ENCODE measurements around the gene METTL26. TPM values are rescaled to one million over a fixed set of nuclear protein-coding genes. Genes with fewer than 3 reads are reported as not detected.

METTL26 gene
- total RNA-seq, 1 experiment from 2014 or later = 115 TPM

DNA sequence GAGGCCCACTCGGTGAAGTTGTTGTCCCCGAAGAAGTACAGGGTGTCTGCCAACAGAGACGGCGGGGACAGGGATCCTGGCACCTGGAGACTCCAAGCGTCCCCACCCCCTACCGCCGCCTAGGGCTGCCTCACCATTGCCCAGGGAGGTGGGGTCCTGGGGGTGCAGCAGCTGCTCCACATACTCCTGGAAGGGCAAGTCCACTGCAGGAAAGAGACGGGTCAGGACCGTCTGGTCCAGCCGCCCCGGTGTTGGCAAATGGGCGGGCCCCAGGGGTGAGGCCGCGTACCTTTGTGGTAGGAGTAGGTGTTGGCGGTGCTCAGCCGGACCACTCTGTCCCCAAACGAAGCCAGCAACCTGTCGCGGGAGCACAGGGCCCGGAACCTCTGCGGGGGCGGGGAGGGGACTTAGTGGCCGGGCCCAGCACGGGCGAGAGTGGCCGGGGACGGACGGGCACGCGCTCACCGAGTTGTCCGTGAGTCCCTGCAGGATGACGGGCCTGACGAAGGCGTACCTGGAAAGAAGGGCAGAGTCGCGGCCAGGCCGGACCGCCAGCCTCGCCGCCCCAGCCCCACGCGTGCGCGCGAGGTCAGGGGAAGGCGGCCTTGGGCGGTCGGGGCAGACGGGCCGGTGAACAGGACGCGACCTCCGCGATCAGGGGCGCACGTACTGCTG lies 47.4 kb upstream of the METTL26 start (continued):
- no peak for TF ChIP-seq GRHL2 (CRISPR knock-in tag; IDR thresholded peaks at IDR 0.05; ENCODE audit: insufficient replicate concordance, severe bottlenecking)
- TF ChIP-seq SP1 (CRISPR knock-in tag; conservative IDR thresholded peaks at IDR 0.05) = no peak
- TF ChIP-seq, protein P1, sequence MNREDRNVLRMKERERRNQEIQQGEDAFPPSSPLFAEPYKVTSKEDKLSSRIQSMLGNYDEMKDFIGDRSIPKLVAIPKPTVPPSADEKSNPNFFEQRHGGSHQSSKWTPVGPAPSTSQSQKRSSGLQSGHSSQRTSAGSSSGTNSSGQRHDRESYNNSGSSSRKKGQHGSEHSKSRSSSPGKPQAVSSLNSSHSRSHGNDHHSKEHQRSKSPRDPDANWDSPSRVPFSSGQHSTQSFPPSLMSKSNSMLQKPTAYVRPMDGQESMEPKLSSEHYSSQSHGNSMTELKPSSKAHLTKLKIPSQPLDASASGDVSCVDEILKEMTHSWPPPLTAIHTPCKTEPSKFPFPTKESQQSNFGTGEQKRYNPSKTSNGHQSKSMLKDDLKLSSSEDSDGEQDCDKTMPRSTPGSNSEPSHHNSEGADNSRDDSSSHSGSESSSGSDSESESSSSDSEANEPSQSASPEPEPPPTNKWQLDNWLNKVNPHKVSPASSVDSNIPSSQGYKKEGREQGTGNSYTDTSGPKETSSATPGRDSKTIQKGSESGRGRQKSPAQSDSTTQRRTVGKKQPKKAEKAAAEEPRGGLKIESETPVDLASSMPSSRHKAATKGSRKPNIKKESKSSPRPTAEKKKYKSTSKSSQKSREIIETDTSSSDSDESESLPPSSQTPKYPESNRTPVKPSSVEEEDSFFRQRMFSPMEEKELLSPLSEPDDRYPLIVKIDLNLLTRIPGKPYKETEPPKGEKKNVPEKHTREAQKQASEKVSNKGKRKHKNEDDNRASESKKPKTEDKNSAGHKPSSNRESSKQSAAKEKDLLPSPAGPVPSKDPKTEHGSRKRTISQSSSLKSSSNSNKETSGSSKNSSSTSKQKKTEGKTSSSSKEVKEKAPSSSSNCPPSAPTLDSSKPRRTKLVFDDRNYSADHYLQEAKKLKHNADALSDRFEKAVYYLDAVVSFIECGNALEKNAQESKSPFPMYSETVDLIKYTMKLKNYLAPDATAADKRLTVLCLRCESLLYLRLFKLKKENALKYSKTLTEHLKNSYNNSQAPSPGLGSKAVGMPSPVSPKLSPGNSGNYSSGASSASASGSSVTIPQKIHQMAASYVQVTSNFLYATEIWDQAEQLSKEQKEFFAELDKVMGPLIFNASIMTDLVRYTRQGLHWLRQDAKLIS (CRISPR knock-in tag; IDR thresholded peaks at IDR 0.05; ENCODE audit: borderline replicate concordance) = no peak
- TF ChIP-seq, protein P2, sequence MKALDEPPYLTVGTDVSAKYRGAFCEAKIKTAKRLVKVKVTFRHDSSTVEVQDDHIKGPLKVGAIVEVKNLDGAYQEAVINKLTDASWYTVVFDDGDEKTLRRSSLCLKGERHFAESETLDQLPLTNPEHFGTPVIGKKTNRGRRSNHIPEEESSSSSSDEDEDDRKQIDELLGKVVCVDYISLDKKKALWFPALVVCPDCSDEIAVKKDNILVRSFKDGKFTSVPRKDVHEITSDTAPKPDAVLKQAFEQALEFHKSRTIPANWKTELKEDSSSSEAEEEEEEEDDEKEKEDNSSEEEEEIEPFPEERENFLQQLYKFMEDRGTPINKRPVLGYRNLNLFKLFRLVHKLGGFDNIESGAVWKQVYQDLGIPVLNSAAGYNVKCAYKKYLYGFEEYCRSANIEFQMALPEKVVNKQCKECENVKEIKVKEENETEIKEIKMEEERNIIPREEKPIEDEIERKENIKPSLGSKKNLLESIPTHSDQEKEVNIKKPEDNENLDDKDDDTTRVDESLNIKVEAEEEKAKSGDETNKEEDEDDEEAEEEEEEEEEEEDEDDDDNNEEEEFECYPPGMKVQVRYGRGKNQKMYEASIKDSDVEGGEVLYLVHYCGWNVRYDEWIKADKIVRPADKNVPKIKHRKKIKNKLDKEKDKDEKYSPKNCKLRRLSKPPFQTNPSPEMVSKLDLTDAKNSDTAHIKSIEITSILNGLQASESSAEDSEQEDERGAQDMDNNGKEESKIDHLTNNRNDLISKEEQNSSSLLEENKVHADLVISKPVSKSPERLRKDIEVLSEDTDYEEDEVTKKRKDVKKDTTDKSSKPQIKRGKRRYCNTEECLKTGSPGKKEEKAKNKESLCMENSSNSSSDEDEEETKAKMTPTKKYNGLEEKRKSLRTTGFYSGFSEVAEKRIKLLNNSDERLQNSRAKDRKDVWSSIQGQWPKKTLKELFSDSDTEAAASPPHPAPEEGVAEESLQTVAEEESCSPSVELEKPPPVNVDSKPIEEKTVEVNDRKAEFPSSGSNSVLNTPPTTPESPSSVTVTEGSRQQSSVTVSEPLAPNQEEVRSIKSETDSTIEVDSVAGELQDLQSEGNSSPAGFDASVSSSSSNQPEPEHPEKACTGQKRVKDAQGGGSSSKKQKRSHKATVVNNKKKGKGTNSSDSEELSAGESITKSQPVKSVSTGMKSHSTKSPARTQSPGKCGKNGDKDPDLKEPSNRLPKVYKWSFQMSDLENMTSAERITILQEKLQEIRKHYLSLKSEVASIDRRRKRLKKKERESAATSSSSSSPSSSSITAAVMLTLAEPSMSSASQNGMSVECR (CRISPR knock-in tag; IDR thresholded peaks at IDR 0.05; ENCODE audit: borderline replicate concordance) = 0 out of 2 replicates have a peak, but pooled peaks have one; percentile 38
- TF ChIP-seq, protein P3, sequence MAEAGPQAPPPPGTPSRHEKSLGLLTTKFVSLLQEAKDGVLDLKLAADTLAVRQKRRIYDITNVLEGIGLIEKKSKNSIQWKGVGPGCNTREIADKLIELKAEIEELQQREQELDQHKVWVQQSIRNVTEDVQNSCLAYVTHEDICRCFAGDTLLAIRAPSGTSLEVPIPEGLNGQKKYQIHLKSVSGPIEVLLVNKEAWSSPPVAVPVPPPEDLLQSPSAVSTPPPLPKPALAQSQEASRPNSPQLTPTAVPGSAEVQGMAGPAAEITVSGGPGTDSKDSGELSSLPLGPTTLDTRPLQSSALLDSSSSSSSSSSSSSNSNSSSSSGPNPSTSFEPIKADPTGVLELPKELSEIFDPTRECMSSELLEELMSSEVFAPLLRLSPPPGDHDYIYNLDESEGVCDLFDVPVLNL (CRISPR knock-in tag; IDR thresholded peaks at IDR 0.05; ENCODE audit: borderline replicate concordance, low read depth) = no peak
- TF ChIP-seq, protein P4, sequence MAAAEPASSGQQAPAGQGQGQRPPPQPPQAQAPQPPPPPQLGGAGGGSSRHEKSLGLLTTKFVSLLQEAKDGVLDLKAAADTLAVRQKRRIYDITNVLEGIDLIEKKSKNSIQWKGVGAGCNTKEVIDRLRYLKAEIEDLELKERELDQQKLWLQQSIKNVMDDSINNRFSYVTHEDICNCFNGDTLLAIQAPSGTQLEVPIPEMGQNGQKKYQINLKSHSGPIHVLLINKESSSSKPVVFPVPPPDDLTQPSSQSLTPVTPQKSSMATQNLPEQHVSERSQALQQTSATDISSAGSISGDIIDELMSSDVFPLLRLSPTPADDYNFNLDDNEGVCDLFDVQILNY (CRISPR knock-in tag; IDR thresholded peaks at IDR 0.05) = no peak
- peak; percentile 71; the same call in 1 of the 2 replicates for TF ChIP-seq ATF1 (CRISPR knock-in tag; IDR thresholded peaks at IDR 0.05)
- TF ChIP-seq, protein P5, sequence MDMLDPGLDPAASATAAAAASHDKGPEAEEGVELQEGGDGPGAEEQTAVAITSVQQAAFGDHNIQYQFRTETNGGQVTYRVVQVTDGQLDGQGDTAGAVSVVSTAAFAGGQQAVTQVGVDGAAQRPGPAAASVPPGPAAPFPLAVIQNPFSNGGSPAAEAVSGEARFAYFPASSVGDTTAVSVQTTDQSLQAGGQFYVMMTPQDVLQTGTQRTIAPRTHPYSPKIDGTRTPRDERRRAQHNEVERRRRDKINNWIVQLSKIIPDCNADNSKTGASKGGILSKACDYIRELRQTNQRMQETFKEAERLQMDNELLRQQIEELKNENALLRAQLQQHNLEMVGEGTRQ (CRISPR knock-in tag; IDR thresholded peaks at IDR 0.05) = no peak
- TF ChIP-seq ZNF263 (CRISPR knock-in tag; IDR thresholded peaks at IDR 0.05; ENCODE audit: low read depth) = 0 out of 2 replicates have a peak, but pooled peaks have one; percentile 18
- TF ChIP-seq TCF7 (CRISPR knock-in tag; IDR thresholded peaks at IDR 0.05; ENCODE audit: low read depth) = no peak
- no peak for TF ChIP-seq JUN (CRISPR knock-in tag; IDR thresholded peaks at IDR 0.05)
- TF ChIP-seq, protein P6, sequence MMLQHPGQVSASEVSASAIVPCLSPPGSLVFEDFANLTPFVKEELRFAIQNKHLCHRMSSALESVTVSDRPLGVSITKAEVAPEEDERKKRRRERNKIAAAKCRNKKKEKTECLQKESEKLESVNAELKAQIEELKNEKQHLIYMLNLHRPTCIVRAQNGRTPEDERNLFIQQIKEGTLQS (CRISPR knock-in tag; conservative IDR thresholded peaks at IDR 0.05) = no peak
- TF ChIP-seq, protein P7, sequence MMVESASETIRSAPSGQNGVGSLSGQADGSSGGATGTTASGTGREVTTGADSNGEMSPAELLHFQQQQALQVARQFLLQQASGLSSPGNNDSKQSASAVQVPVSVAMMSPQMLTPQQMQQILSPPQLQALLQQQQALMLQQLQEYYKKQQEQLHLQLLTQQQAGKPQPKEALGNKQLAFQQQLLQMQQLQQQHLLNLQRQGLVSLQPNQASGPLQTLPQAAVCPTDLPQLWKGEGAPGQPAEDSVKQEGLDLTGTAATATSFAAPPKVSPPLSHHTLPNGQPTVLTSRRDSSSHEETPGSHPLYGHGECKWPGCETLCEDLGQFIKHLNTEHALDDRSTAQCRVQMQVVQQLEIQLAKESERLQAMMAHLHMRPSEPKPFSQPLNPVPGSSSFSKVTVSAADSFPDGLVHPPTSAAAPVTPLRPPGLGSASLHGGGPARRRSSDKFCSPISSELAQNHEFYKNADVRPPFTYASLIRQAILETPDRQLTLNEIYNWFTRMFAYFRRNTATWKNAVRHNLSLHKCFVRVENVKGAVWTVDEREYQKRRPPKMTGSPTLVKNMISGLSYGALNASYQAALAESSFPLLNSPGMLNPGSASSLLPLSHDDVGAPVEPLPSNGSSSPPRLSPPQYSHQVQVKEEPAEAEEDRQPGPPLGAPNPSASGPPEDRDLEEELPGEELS (CRISPR knock-in tag; IDR thresholded peaks at IDR 0.05) = no peak
- TF ChIP-seq, protein P8, sequence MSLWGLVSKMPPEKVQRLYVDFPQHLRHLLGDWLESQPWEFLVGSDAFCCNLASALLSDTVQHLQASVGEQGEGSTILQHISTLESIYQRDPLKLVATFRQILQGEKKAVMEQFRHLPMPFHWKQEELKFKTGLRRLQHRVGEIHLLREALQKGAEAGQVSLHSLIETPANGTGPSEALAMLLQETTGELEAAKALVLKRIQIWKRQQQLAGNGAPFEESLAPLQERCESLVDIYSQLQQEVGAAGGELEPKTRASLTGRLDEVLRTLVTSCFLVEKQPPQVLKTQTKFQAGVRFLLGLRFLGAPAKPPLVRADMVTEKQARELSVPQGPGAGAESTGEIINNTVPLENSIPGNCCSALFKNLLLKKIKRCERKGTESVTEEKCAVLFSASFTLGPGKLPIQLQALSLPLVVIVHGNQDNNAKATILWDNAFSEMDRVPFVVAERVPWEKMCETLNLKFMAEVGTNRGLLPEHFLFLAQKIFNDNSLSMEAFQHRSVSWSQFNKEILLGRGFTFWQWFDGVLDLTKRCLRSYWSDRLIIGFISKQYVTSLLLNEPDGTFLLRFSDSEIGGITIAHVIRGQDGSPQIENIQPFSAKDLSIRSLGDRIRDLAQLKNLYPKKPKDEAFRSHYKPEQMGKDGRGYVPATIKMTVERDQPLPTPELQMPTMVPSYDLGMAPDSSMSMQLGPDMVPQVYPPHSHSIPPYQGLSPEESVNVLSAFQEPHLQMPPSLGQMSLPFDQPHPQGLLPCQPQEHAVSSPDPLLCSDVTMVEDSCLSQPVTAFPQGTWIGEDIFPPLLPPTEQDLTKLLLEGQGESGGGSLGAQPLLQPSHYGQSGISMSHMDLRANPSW (CRISPR knock-in tag; conservative IDR thresholded peaks at IDR 0.05; ENCODE audit: low read depth) = no peak
- no peak for TF ChIP-seq ZNF317 (CRISPR knock-in tag; IDR thresholded peaks at IDR 0.05; ENCODE audit: borderline replicate concordance, low read depth)
- no peak for TF ChIP-seq NFYB (CRISPR knock-in tag; conservative IDR thresholded peaks at IDR 0.05; ENCODE audit: low read depth)
- TF ChIP-seq ZNF138 (CRISPR knock-in tag; conservative IDR thresholded peaks at IDR 0.05) = no peak
- no peak for TF ChIP-seq NR3C1 (CRISPR knock-in tag; conservative IDR thresholded peaks at IDR 0.05; ENCODE audit: low read depth)
- no peak for TF ChIP-seq NFE2L1 (CRISPR knock-in tag; IDR thresholded peaks at IDR 0.05)

All from WTC11 (cell line).